Measurements from ENCODE around the gene RHOXF1. TPM values are rescaled to one million over a fixed set of nuclear protein-coding genes. Genes with fewer than 3 reads are reported as not detected.
"Not testable (repeated sequence)": the region's sequence is repeated elsewhere in the genome, so short reads cannot be mapped to it uniquely, and the experiment has no call there.

RHOXF1 gene
- total RNA-seq, 1 experiment from 2014 or later, result not detected

DNA sequence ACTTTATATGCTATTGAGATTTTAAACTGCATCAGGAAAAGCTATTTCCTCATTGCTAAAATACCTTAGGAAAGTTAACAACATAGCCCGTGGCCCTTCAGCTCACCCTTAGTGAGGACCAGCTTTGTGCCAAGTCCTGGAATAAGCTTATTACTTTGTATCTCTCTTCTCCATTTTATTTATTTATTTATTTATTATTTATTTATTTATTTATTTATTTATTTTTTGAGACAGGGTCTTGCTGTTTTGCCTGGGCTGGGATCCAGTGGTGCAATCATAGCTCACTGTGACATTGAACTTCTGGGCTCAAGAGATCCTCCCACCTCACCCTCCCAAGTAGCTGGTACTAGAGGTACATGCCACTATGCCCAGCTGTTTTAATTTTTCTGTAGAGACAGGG lies 6.3 kb downstream of the RHOXF1 start:
- no peak for DNase-seq
- no peaks in the 10 kb centered on the region for H3K36me3 ChIP-seq
- H3K4me3 ChIP-seq, result no peak overlapping the region
- H3K27me3 ChIP-seq, result no peaks in the 10 kb centered on the region
- H3K9me3 ChIP-seq, result no peaks in the 10 kb centered on the region

- not testable (repeated sequence) for H3K9me3 ChIP-seq, H3K27me3 ChIP-seq, H3K4me3 ChIP-seq, H3K36me3 ChIP-seq, DNase-seq
Measured at GRCh38 chrX:120104707-120105106, 11.0 kb downstream of the RHOXF1 start.

GRCh38 chrX:120101057-120101456 lies 14.7 kb downstream of the RHOXF1 start:
- H3K36me3 ChIP-seq, H3K4me3 ChIP-seq, H3K27me3 ChIP-seq, H3K9me3 ChIP-seq, DNase-seq: not testable (repeated sequence)

- H3K4me3 ChIP-seq, result no peak overlapping the region
- H3K9me3 ChIP-seq, result no peaks in the 10 kb centered on the region
- no peaks in the 10 kb centered on the region for H3K27me3 ChIP-seq
- no peaks in the 10 kb centered on the region for H3K36me3 ChIP-seq
- no peak for DNase-seq
Measured at GRCh38 chrX:120090208-120090607, 25.5 kb downstream of the RHOXF1 start.

GRCh38 chrX:120087289-120088017 lies 28.3 kb downstream of the RHOXF1 start:
- H3K4me3 ChIP-seq, result no peak overlapping the region
- H3K9me3 ChIP-seq, result no peaks in the 10 kb centered on the region
- no peaks in the 10 kb centered on the region for H3K36me3 ChIP-seq
- no peak for DNase-seq
- H3K27me3 ChIP-seq, result no peaks in the 10 kb centered on the region

DNA sequence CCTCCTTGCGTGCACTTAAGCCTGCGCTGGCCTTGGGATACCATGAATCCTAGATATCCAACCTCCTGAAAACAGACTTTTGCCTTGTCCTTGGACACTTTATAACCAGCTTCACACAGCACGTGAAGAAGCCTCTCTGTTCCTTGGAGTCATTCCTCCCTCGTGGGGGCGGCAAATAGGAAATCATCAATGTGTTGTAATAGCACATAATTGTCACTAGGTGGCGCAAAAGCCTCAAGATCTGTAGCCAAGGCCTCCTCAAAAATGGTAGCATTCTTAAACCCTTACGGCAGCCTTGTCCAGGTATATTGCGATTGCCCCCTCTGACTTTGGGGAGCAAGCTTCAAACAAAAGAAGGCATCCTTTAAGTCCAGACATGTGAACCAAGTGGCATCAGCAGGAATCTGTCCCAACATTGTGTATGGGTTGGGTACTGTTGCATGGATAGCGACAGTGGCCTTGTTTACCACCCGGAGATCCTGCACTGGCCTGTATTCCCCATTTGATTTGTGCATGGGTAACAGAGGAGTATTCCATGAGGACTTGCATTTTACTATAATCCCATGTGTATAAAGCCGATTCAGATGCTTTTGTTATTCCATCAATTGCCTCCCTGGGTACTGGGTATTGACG lies 30.0 kb downstream of the RHOXF1 start:
- H3K27me3 ChIP-seq, H3K4me3 ChIP-seq, H3K9me3 ChIP-seq, DNase-seq, H3K36me3 ChIP-seq: not testable (repeated sequence)

- DNase-seq, H3K9me3 ChIP-seq, H3K36me3 ChIP-seq, H3K27me3 ChIP-seq, H3K4me3 ChIP-seq: not testable (repeated sequence)
Measured at GRCh38 chrX:120077590-120077989, 38.1 kb downstream of the RHOXF1 start, which contains the start of gene RHOXF2B. TSS of gene RHOXF2B (minus strand) at chrX:120077690. CDS start at chrX:120077552, 138 bp downstream.

- H3K36me3 ChIP-seq, DNase-seq, H3K27me3 ChIP-seq, H3K9me3 ChIP-seq, H3K4me3 ChIP-seq: not testable (repeated sequence)
Measured at GRCh38 chrX:120066169-120066568, 49.5 kb downstream of the RHOXF1 start.

Other genes starting within 250 kb of the RHOXF1 start
- gene RNF113A, start 244.2 kb downstream of the RHOXF1 start, total RNA-seq (2014; rRNA removed; shearing (Covaris generic); ENCODE audit: low replicate concordance), result 10.1 and 10.4 TPM in 2 replicates
- 108 and 198 TPM in 2 replicates for gene NDUFA1, start 244.1 kb downstream of the RHOXF1 start, total RNA-seq (2014; rRNA removed; shearing (Covaris generic); ENCODE audit: low replicate concordance)
- not detected in 2 replicates for gene AKAP14, start 220.0 kb downstream of the RHOXF1 start, total RNA-seq (2014; rRNA removed; shearing (Covaris generic); ENCODE audit: low replicate concordance)
- 5.0 and 6.2 TPM in 2 replicates for gene NKAP, start 172.2 kb downstream of the RHOXF1 start, total RNA-seq (2014; rRNA removed; shearing (Covaris generic); ENCODE audit: low replicate concordance)
- gene RHOXF2B, start 38.2 kb downstream of the RHOXF1 start, total RNA-seq (2014; rRNA removed; shearing (Covaris generic); ENCODE audit: low replicate concordance), result not detected in 2 replicates
- gene RHOXF2, start 42.7 kb upstream of the RHOXF1 start, total RNA-seq (2014; rRNA removed; shearing (Covaris generic); ENCODE audit: low replicate concordance), result not detected in 2 replicates
- 8.2 and 16.5 TPM in 2 replicates for gene ZBTB33, start 134.9 kb upstream of the RHOXF1 start, total RNA-seq (2014; rRNA removed; shearing (Covaris generic); ENCODE audit: low replicate concordance)
- gene TMEM255A, start 195.5 kb upstream of the RHOXF1 start, total RNA-seq (2014; rRNA removed; shearing (Covaris generic); ENCODE audit: low replicate concordance), result not detected in 2 replicates
- not detected in 2 replicates for gene ATP1B4, start 246.2 kb upstream of the RHOXF1 start, total RNA-seq (2014; rRNA removed; shearing (Covaris generic); ENCODE audit: low replicate concordance)

Data from MG63 (cell line).